Endothelial cell (in vitro differentiated cells): ENCODE measurements around the gene SARS1. TPM values are rescaled to one million over a fixed set of nuclear protein-coding genes. Genes with fewer than 3 reads are reported as not detected.

Experiments used
- DNase-seq: peaks from one replicate; pipeline ENCODE4 v3.0.0; 2021; ENCODE audit warnings: low spot score
- H3K27ac Mint-ChIP-seq: one replicate; pipeline ENCODE4 v1.8.0; 2021; ENCODE audit warnings: mixed read lengths, inconsistent platforms; ENCODE audit not compliant: unreplicated experiment
- H3K27me3 Mint-ChIP-seq: one replicate; pipeline ENCODE4 v1.8.0; 2021; ENCODE audit warnings: mild to moderate bottlenecking, moderate library complexity, mixed read lengths, inconsistent platforms; ENCODE audit not compliant: unreplicated experiment
- H3K36me3 Mint-ChIP-seq: one replicate; pipeline ENCODE4 v1.8.0; 2021; ENCODE audit warnings: mild to moderate bottlenecking, low read depth, mixed read lengths, inconsistent platforms; ENCODE audit not compliant: unreplicated experiment
- H3K4me1 Mint-ChIP-seq: one replicate; pipeline ENCODE4 v1.8.0; 2021; ENCODE audit warnings: mild to moderate bottlenecking, mixed read lengths, inconsistent platforms; ENCODE audit not compliant: unreplicated experiment
- H3K4me3 Mint-ChIP-seq: one replicate; pipeline ENCODE4 v1.8.0; 2021; ENCODE audit warnings: mild to moderate bottlenecking, mixed read lengths, inconsistent platforms; ENCODE audit not compliant: unreplicated experiment
- H3K9me3 Mint-ChIP-seq: one replicate; pipeline ENCODE4 v1.8.0; 2021; ENCODE audit warnings: mixed read lengths, inconsistent platforms; ENCODE audit not compliant: unreplicated experiment
- CTCF ChIP-seq: fragments of 200-600 bp; sonication (generic); IDR thresholded peaks from one replicate; pipeline ENCODE4 v1.5.0; 2021; ENCODE audit warnings: antibody characterized with exemption; ENCODE audit not compliant: unreplicated experiment
- total RNA-seq: library from RNA; stranded (reverse); fragmentation: NEBNext Ultra II Directional; extraction: Animal tissue kit (Norgen Biotek cat#: 25700); gene quantifications from one replicate; pipeline ENCODE4 v1.2.1, GENCODE V29; 2021; ENCODE audit not compliant: unreplicated experiment

SARS1 gene
- total RNA-seq, 1 donor from 2014 or later, result 125 TPM

GRCh38 chr1:109237512-109237911 is 23.8 kb downstream of the SARS1 start:
- Mint-ChIP-seq H3K9me3 (no peaks in the 10 kb centered on the region), H3K27ac (no peak overlapping the region), H3K4me3 (no peak overlapping the region), H3K36me3 (peaks cover 35% of the 10 kb centered on the region), H3K27me3 (peaks cover 4% of the 10 kb centered on the region), H3K4me1 (peaks cover 18% of the 10 kb centered on the region)
- DNase-seq, result no peak
- no peak for TF ChIP-seq CTCF

GRCh38 chr1:109238382-109238781 is 24.7 kb downstream of the SARS1 start:
- no peak for DNase-seq
- Mint-ChIP-seq H3K9me3 (no peaks in the 10 kb centered on the region), H3K36me3 (peaks cover 38% of the 10 kb centered on the region), H3K27ac (no peak overlapping the region), H3K27me3 (peaks cover 6% of the 10 kb centered on the region), H3K4me3 (no peak overlapping the region), H3K4me1 (peaks cover 24% of the 10 kb centered on the region)
- no peak for TF ChIP-seq CTCF

GRCh38 chr1:109239047-109239408 is 25.3 kb downstream of the SARS1 start:
- no peak overlapping the region for H3K27ac Mint-ChIP-seq
- peaks cover 24% of the 10 kb centered on the region for H3K4me1 Mint-ChIP-seq
- H3K27me3 Mint-ChIP-seq, result peaks cover 6% of the 10 kb centered on the region
- TF ChIP-seq CTCF, result no peak
- H3K4me3 Mint-ChIP-seq, result peak overlapping the region; percentile 29
- H3K36me3 Mint-ChIP-seq, result peaks cover 38% of the 10 kb centered on the region
- no peak for DNase-seq
- no peaks in the 10 kb centered on the region for H3K9me3 Mint-ChIP-seq

GRCh38 chr1:109239409-109240068 is 25.8 kb downstream of the SARS1 start:
- H3K27me3 Mint-ChIP-seq, result peaks cover 6% of the 10 kb centered on the region
- peak; percentile 46 for DNase-seq
- H3K36me3 Mint-ChIP-seq, result peaks cover 38% of the 10 kb centered on the region
- no peak overlapping the region for H3K4me3 Mint-ChIP-seq
- no peak overlapping the region for H3K27ac Mint-ChIP-seq
- peaks cover 24% of the 10 kb centered on the region for H3K4me1 Mint-ChIP-seq
- H3K9me3 Mint-ChIP-seq, result no peaks in the 10 kb centered on the region
- TF ChIP-seq CTCF, result peak; percentile 55

- DNase-seq, result no peak
- Mint-ChIP-seq H3K27me3 (peaks cover 10% of the 10 kb centered on the region), H3K9me3 (no peaks in the 10 kb centered on the region), H3K4me3 (no peak overlapping the region), H3K36me3 (peaks cover 33% of the 10 kb centered on the region), H3K4me1 (peaks cover 26% of the 10 kb centered on the region), H3K27ac (no peak overlapping the region)
- no peak for TF ChIP-seq CTCF
These were observed 26.7 kb downstream of the SARS1 start for GRCh38 chr1:109240158-109241152.
